NB4 (cell line): Measurements from ENCODE around the gene ZBTB9.

Source experiments
- CTCF ChIP-seq: IDR thresholded peaks from one replicate; pipeline ENCODE4 v1.5.1; 2012; ENCODE audit warnings: low read depth, low read length
- POLR2A ChIP-seq: IDR thresholded peaks from 2 replicates; pipeline ENCODE4 v1.6.1; 2011; ENCODE audit warnings: mild to moderate bottlenecking; ENCODE audit not compliant: insufficient read length; ENCODE audit errors: extremely low read depth

- TF ChIP-seq CTCF (no peak), POLR2A (no peak)
Measured at GRCh38 chr6:33421344-33421643, 33.1 kb upstream of the ZBTB9 start.
